GM23338 (cell line): Measurements from ENCODE around the gene FOXP1. TPM values are rescaled to one million over a fixed set of nuclear protein-coding genes. Genes with fewer than 3 reads are reported as not detected.

ENCODE experiments used
- ATAC-seq: fragments of 200-7000 bp; cut with Tn5 transposase; 3 replicates; pipeline ENCODE4 v1.9.1; 2020
- DNase-seq: peaks from one replicate; pipeline ENCODE4 v3.0.0-alpha.2; 2015; ENCODE audit warnings: low spot score
- H2AFZ ChIP-seq: fragments of 200-600 bp; sonication (generic); 2 replicates; pipeline ENCODE4 v1.8.0; 2016; ENCODE audit warnings: antibody characterized with exemption, mild to moderate bottlenecking, moderate library complexity
- H3F3A ChIP-seq: fragments of 200-600 bp; sonication (generic); replicated peaks from 2 replicates; pipeline ENCODE4 v1.8.0; 2017; ENCODE audit warnings: antibody characterized with exemption, mixed run types, low read depth
- H3K27ac ChIP-seq: fragments of 200-600 bp; sonication (generic); 2 replicates; pipeline ENCODE4 v1.6.1; 2016; ENCODE audit warnings: low read depth
- H3K27me3 ChIP-seq: fragments of 200-600 bp; sonication (generic); 2 replicates; pipeline ENCODE4 v1.8.0; 2016; ENCODE audit warnings: mild to moderate bottlenecking, mixed run types, moderate library complexity; ENCODE audit not compliant: insufficient read depth
- H3K36me3 ChIP-seq: fragments of 200-600 bp; sonication (generic); 2 replicates; pipeline ENCODE4 v1.8.0; 2016; ENCODE audit warnings: mild to moderate bottlenecking; ENCODE audit not compliant: insufficient read depth
- H3K4me1 ChIP-seq: fragments of 200-600 bp; sonication (generic); 2 replicates; pipeline ENCODE4 v1.8.0; 2016; ENCODE audit warnings: mild to moderate bottlenecking, moderate library complexity; ENCODE audit not compliant: insufficient read depth
- H3K4me2 ChIP-seq: fragments of 200-600 bp; sonication (generic); 2 replicates; pipeline ENCODE4 v1.7.1; 2017; ENCODE audit warnings: mixed run types
- H3K4me3 ChIP-seq: fragments of 200-600 bp; sonication (generic); 2 replicates; pipeline ENCODE4 v1.6.1; 2016; ENCODE audit warnings: mixed run types
- H3K79me2 ChIP-seq: fragments of 200-600 bp; sonication (generic); replicated peaks from 2 replicates; pipeline ENCODE4 v1.8.0; 2017; ENCODE audit warnings: mild to moderate bottlenecking; ENCODE audit not compliant: insufficient read depth
- H3K9me2 ChIP-seq: fragments of 200-600 bp; sonication (generic); 2 replicates; pipeline ENCODE4 v1.8.0; 2017; ENCODE audit not compliant: insufficient read depth
- H4K20me1 ChIP-seq: fragments of 200-600 bp; sonication (generic); replicated peaks from 2 replicates; pipeline ENCODE4 v1.8.0; 2017; ENCODE audit warnings: mild to moderate bottlenecking; ENCODE audit not compliant: insufficient read depth
- H3K27ac Mint-ChIP-seq: 2 replicates; pipeline ENCODE4 v1.8.0; 2020; ENCODE audit warnings: inconsistent platforms, mild to moderate bottlenecking, moderate library complexity, mixed read lengths
- H3K27me3 Mint-ChIP-seq: 3 replicates; pipeline ENCODE4 v1.8.0; 2022; ENCODE audit warnings: low read depth, mild to moderate bottlenecking, moderate library complexity, mixed read lengths, inconsistent platforms; ENCODE audit not compliant: insufficient read depth, poor library complexity
- H3K36me3 Mint-ChIP-seq: 3 replicates; pipeline ENCODE4 v1.8.0; 2021; ENCODE audit warnings: low read depth, mild to moderate bottlenecking, inconsistent platforms, moderate library complexity, mixed read lengths
- H3K4me1 Mint-ChIP-seq: 3 replicates; pipeline ENCODE4 v1.8.0; 2020; ENCODE audit warnings: mild to moderate bottlenecking, inconsistent platforms, mixed read lengths
- H3K4me3 Mint-ChIP-seq: 3 replicates; pipeline ENCODE4 v1.8.0; 2021; ENCODE audit warnings: moderate library complexity, mild to moderate bottlenecking, inconsistent platforms, mixed read lengths
- H3K9me3 Mint-ChIP-seq: 3 replicates; pipeline ENCODE4 v1.8.0; 2020; ENCODE audit warnings: moderate library complexity, mild to moderate bottlenecking, inconsistent platforms, mixed read lengths
- CREB1 ChIP-seq: fragments of 250-450 bp; sonication (Bioruptor Pico); IDR thresholded peaks from 2 replicates; pipeline ENCODE4 v1.5.0; 2020; ENCODE audit warnings: low read depth, mild to moderate bottlenecking, moderate library complexity
- ETS1 ChIP-seq: IDR thresholded peaks from 2 replicates; pipeline ENCODE4 v1.6.1; 2016; ENCODE audit warnings: antibody characterized with exemption
- EZH2phosphoT487 ChIP-seq: fragments of 200-600 bp; sonication (generic); IDR thresholded peaks from one replicate; pipeline ENCODE4 v1.8.1; 2018; ENCODE audit warnings: antibody characterized with exemption; ENCODE audit not compliant: unreplicated experiment
- JUNB ChIP-seq: IDR thresholded peaks from one replicate; pipeline ENCODE4 v1.6.1; 2016; ENCODE audit warnings: antibody characterized with exemption; ENCODE audit not compliant: unreplicated experiment
- NANOG ChIP-seq: IDR thresholded peaks from 2 replicates; pipeline ENCODE4 v1.6.1; 2016; ENCODE audit warnings: antibody characterized with exemption, borderline replicate concordance
- ZNF114 ChIP-seq: fragments of 250-450 bp; sonication (Bioruptor Pico); IDR thresholded peaks from 2 replicates; pipeline ENCODE4 v1.5.0; 2020; ENCODE audit warnings: mild to moderate bottlenecking, moderate library complexity
- ZNF331 ChIP-seq: fragments of 250-450 bp; sonication (Bioruptor Pico); IDR thresholded peaks from 2 replicates; pipeline ENCODE4 v1.5.0; 2020; ENCODE audit warnings: low read depth, mild to moderate bottlenecking, moderate library complexity
- polyA plus RNA-seq: library from polyadenylated mRNA; unstranded; fragments of >200 nt; fragmentation: Nextera tagmentation; extraction: Ambion mirVana; gene quantifications from 2 replicates; pipeline ENCODE4 v1.2.1, GENCODE V29; 2016
- total RNA-seq: library from RNA; depleted of rRNA; stranded (reverse); fragments of >200 nt; shearing (Covaris generic); gene quantifications from 2 replicates; pipeline ENCODE4 v1.2.3, GENCODE V29; 2014
- TF ChIP-seq, protein P1 (sequence below): IDR thresholded peaks from one replicate; pipeline ENCODE4 v1.6.1; 2018; ENCODE audit warnings: antibody characterized with exemption; ENCODE audit not compliant: unreplicated experiment
- TF ChIP-seq, protein P2 (sequence below): fragments of 250-450 bp; sonication (Bioruptor Pico); IDR thresholded peaks from 2 replicates; pipeline ENCODE4 v1.5.0; 2020; ENCODE audit warnings: mild to moderate bottlenecking, moderate library complexity

The FOXP1 gene
- total and polyA plus RNA-seq, 2 experiments from 2014 or later = 32.9 to 35.5 TPM

DNA sequence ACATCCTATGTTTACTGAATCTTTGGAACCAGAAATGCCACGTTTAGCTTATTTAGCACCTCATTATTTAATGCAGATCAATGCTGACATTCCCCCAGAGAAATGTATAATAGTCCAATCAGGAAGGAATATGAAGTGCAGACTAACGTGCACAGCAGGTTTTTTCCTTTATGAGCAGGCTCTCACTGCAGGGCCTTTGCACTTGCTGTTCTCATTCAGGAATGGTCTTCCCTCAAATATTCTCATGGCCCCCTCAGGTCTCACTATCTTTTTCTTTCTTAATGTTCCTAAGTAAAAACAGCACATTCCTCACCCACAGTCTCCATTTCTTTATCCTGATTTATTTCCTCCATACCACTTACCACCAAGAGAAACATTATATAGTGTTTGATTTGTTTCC is 174.6 kb downstream of the FOXP1 start (continued):
- TF ChIP-seq, protein P1, sequence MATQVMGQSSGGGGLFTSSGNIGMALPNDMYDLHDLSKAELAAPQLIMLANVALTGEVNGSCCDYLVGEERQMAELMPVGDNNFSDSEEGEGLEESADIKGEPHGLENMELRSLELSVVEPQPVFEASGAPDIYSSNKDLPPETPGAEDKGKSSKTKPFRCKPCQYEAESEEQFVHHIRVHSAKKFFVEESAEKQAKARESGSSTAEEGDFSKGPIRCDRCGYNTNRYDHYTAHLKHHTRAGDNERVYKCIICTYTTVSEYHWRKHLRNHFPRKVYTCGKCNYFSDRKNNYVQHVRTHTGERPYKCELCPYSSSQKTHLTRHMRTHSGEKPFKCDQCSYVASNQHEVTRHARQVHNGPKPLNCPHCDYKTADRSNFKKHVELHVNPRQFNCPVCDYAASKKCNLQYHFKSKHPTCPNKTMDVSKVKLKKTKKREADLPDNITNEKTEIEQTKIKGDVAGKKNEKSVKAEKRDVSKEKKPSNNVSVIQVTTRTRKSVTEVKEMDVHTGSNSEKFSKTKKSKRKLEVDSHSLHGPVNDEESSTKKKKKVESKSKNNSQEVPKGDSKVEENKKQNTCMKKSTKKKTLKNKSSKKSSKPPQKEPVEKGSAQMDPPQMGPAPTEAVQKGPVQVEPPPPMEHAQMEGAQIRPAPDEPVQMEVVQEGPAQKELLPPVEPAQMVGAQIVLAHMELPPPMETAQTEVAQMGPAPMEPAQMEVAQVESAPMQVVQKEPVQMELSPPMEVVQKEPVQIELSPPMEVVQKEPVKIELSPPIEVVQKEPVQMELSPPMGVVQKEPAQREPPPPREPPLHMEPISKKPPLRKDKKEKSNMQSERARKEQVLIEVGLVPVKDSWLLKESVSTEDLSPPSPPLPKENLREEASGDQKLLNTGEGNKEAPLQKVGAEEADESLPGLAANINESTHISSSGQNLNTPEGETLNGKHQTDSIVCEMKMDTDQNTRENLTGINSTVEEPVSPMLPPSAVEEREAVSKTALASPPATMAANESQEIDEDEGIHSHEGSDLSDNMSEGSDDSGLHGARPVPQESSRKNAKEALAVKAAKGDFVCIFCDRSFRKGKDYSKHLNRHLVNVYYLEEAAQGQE = no peak
- TF ChIP-seq ZNF114 (CRISPR knock-in tag) = no peak
- TF ChIP-seq CREB1 = no peak
- no peak for TF ChIP-seq ZNF331 (CRISPR knock-in tag)
- no peak for TF ChIP-seq NANOG
- TF ChIP-seq ETS1 = no peak
- no peak for TF ChIP-seq EZH2phosphoT487

GRCh38 chr3:71407823-71408222 is 175.7 kb downstream of the FOXP1 start:
- Histone ChIP-seq H4K20me1 (no peaks in the 10 kb centered on the region), H3K27ac (no peak overlapping the region), H3K4me3 (no peak overlapping the region), H3K4me2 (no peak overlapping the region), H3K36me3 (no peaks in the 10 kb centered on the region), H3K9me2 (no peaks in the 10 kb centered on the region; the same call in 1 of the 2 replicates), H3K27me3 (no peaks in the 10 kb centered on the region), H3K79me2 (no peaks in the 10 kb centered on the region), H2AFZ (no peak overlapping the region), H3K4me1 (no peaks in the 10 kb centered on the region), H3F3A (no peaks in the 10 kb centered on the region)
- no peak overlapping the region for H3K27ac Mint-ChIP-seq
- no peak for DNase-seq
- ATAC-seq = peak; percentile 68
- no peak overlapping the region for H3K4me3 Mint-ChIP-seq
- H3K27me3 Mint-ChIP-seq = no peaks in the 10 kb centered on the region
- no peaks in the 10 kb centered on the region for H3K36me3 Mint-ChIP-seq
- H3K4me1 Mint-ChIP-seq = peaks cover 25% of the 10 kb centered on the region
- no peaks in the 10 kb centered on the region for H3K9me3 Mint-ChIP-seq
- TF ChIP-seq, protein P2, sequence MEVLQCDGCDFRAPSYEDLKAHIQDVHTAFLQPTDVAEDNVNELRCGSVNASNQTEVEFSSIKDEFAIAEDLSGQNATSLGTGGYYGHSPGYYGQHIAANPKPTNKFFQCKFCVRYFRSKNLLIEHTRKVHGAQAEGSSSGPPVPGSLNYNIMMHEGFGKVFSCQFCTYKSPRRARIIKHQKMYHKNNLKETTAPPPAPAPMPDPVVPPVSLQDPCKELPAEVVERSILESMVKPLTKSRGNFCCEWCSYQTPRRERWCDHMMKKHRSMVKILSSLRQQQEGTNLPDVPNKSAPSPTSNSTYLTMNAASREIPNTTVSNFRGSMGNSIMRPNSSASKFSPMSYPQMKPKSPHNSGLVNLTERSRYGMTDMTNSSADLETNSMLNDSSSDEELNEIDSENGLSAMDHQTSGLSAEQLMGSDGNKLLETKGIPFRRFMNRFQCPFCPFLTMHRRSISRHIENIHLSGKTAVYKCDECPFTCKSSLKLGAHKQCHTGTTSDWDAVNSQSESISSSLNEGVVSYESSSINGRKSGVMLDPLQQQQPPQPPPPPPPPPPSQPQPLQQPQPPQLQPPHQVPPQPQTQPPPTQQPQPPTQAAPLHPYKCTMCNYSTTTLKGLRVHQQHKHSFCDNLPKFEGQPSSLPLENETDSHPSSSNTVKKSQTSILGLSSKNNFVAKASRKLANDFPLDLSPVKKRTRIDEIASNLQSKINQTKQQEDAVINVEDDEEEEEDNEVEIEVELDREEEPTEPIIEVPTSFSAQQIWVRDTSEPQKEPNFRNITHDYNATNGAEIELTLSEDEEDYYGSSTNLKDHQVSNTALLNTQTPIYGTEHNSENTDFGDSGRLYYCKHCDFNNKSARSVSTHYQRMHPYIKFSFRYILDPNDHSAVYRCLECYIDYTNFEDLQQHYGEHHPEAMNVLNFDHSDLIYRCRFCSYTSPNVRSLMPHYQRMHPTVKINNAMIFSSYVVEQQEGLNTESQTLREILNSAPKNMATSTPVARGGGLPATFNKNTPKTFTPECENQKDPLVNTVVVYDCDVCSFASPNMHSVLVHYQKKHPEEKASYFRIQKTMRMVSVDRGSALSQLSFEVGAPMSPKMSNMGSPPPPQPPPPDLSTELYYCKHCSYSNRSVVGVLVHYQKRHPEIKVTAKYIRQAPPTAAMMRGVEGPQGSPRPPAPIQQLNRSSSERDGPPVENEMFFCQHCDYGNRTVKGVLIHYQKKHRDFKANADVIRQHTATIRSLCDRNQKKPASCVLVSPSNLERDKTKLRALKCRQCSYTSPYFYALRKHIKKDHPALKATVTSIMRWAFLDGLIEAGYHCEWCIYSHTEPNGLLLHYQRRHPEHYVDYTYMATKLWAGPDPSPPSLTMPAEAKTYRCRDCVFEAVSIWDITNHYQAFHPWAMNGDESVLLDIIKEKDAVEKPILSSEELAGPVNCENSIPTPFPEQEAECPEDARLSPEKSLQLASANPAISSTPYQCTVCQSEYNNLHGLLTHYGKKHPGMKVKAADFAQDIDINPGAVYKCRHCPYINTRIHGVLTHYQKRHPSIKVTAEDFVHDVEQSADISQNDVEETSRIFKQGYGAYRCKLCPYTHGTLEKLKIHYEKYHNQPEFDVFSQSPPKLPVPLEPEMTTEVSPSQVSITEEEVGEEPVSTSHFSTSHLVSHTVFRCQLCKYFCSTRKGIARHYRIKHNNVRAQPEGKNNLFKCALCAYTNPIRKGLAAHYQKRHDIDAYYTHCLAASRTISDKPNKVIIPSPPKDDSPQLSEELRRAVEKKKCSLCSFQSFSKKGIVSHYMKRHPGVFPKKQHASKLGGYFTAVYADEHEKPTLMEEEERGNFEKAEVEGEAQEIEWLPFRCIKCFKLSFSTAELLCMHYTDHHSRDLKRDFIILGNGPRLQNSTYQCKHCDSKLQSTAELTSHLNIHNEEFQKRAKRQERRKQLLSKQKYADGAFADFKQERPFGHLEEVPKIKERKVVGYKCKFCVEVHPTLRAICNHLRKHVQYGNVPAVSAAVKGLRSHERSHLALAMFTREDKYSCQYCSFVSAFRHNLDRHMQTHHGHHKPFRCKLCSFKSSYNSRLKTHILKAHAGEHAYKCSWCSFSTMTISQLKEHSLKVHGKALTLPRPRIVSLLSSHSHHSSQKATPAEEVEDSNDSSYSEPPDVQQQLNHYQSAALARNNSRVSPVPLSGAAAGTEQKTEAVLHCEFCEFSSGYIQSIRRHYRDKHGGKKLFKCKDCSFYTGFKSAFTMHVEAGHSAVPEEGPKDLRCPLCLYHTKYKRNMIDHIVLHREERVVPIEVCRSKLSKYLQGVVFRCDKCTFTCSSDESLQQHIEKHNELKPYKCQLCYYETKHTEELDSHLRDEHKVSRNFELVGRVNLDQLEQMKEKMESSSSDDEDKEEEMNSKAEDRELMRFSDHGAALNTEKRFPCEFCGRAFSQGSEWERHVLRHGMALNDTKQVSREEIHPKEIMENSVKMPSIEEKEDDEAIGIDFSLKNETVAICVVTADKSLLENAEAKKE = no peak
- TF ChIP-seq JUNB = no peak
- TF ChIP-seq ETS1 = no peak
- TF ChIP-seq, protein P1 = no peak
- TF ChIP-seq ZNF114 (CRISPR knock-in tag) = no peak
- TF ChIP-seq CREB1 = no peak
- TF ChIP-seq NANOG = no peak
